Choroid plexus epithelial cell (primary cell): ENCODE results near the gene HYAL1.
"Not testable (repeated sequence)": the region's sequence is repeated elsewhere in the genome, so short reads cannot be mapped to it uniquely, and the experiment has no call there.

Experiments
- DNase-seq: peaks from one replicate; pipeline ENCODE4 v3.0.0-alpha.2; 2010; ENCODE audit warnings: low read depth
- H3K4me3 ChIP-seq: 2 replicates; pipeline ENCODE4 v1.5.1; 2011; ENCODE audit warnings: low read depth, mild to moderate bottlenecking, control low read depth, low read length, moderate library complexity
- CTCF ChIP-seq: conservative IDR thresholded peaks from 2 replicates; pipeline ENCODE4 v1.5.1; 2011; ENCODE audit warnings: low read depth, mild to moderate bottlenecking, control low read depth, inconsistent platforms, low read length, moderate library complexity

Gene HYAL1

GRCh38 chr3:50263478-50264382, 39.6 kb downstream of the HYAL1 start:
- no peak overlapping the region for H3K4me3 ChIP-seq
- no peak for TF ChIP-seq CTCF
- no peak for DNase-seq

- DNase-seq = no peak
- no peak for TF ChIP-seq CTCF
- H3K4me3 ChIP-seq = no peak overlapping the region
Observed at GRCh38 chr3:50262778-50263177, 40.6 kb downstream of the HYAL1 start.

GRCh38 chr3:50262200-50262599, 41.2 kb downstream of the HYAL1 start:
- DNase-seq, H3K4me3 ChIP-seq: not testable (repeated sequence)

GRCh38 chr3:50261505-50261904, 41.9 kb downstream of the HYAL1 start:
- DNase-seq = no peak
- no peak overlapping the region for H3K4me3 ChIP-seq
- no peak for TF ChIP-seq CTCF

GRCh38 chr3:50260942-50261441, 42.4 kb downstream of the HYAL1 start:
- no peak overlapping the region for H3K4me3 ChIP-seq
- TF ChIP-seq CTCF = no peak
- DNase-seq = peak; percentile 36

- H3K4me3 ChIP-seq = peak overlapping the region; percentile 60
- peak; percentile 58 for TF ChIP-seq CTCF
- DNase-seq = peak; percentile 90
Observed at GRCh38 chr3:50260027-50260941, 43.1 kb downstream of the HYAL1 start.

- TF ChIP-seq CTCF = no peak
- peak overlapping the region; percentile 34 for H3K4me3 ChIP-seq
- DNase-seq = no peak
Observed at GRCh38 chr3:50259432-50260026, 43.8 kb downstream of the HYAL1 start.
